Nephron (organoid): ENCODE data around the gene SLC32A1.

Experiments
- H3K27ac Mint-ChIP-seq, 3 experiments: 2 replicates each; pipeline ENCODE4 v1.8.0; 2020; ENCODE audit warnings: mixed read lengths in 3 of 3, mild to moderate bottlenecking in 2 of 3, moderate library complexity in 1 of 3
- H3K27me3 Mint-ChIP-seq: 2 replicates; pipeline ENCODE4 v1.8.0; 2021; ENCODE audit warnings: low read depth, mild to moderate bottlenecking, moderate library complexity, mixed read lengths
- H3K36me3 Mint-ChIP-seq: 2 replicates; pipeline ENCODE4 v1.8.0; 2020; ENCODE audit warnings: low read depth, mixed read lengths
- H3K4me1 Mint-ChIP-seq: 2 replicates; pipeline ENCODE4 v1.8.0; 2020; ENCODE audit warnings: mixed read lengths
- H3K4me3 Mint-ChIP-seq, 3 experiments: 2 replicates each; pipeline ENCODE4 v1.8.0; 2020; ENCODE audit warnings: mild to moderate bottlenecking in 3 of 3, mixed read lengths in 3 of 3, moderate library complexity in 2 of 3
- H3K9me3 Mint-ChIP-seq: 2 replicates; pipeline ENCODE4 v1.8.0; 2020; ENCODE audit warnings: mixed read lengths
- CTCF ChIP-seq, 3 experiments: fragments of 200-600 bp; sonication (generic); IDR thresholded peaks; one replicate each; pipeline ENCODE4 v1.5.0; 2021; ENCODE audit warnings: antibody characterized with exemption in 3 of 3; ENCODE audit not compliant: unreplicated experiment in 3 of 3

Gene SLC32A1

GRCh38 chr20:38751360-38751976 is 27.2 kb downstream of the SLC32A1 start:
- Mint-ChIP-seq H3K36me3 (peaks cover 40% of the 10 kb centered on the region), H3K27me3 (no peaks in the 10 kb centered on the region), H3K4me1 (peaks cover 14% of the 10 kb centered on the region), H3K27ac (no peak overlapping the region), H3K4me3 (no peak overlapping the region), H3K9me3 (no peaks in the 10 kb centered on the region)
- peak; percentile 68 to 87 (median 68) for TF ChIP-seq CTCF (IDR thresholded peaks at IDR 0.05; ENCODE audit: unreplicated experiment in 3 of 3)

GRCh38 chr20:38752029-38752428 is 27.7 kb downstream of the SLC32A1 start:
- TF ChIP-seq CTCF (IDR thresholded peaks at IDR 0.05; ENCODE audit: unreplicated experiment in 3 of 3): no peak
- Mint-ChIP-seq H3K36me3 (peaks cover 42% of the 10 kb centered on the region), H3K27me3 (no peaks in the 10 kb centered on the region), H3K9me3 (no peaks in the 10 kb centered on the region), H3K4me1 (peaks cover 14% of the 10 kb centered on the region), H3K27ac (no peak overlapping the region), H3K4me3 (no peak overlapping the region)

GRCh38 chr20:38754924-38755323 is 30.6 kb downstream of the SLC32A1 start:
- TF ChIP-seq CTCF (IDR thresholded peaks at IDR 0.05; ENCODE audit: unreplicated experiment in 3 of 3): no peak
- peaks cover 8% of the 10 kb centered on the region for H3K4me1 Mint-ChIP-seq
- no peaks in the 10 kb centered on the region for H3K27me3 Mint-ChIP-seq
- H3K27ac Mint-ChIP-seq: no peak overlapping the region
- H3K4me3 Mint-ChIP-seq: no peak overlapping the region
- peaks cover 55% of the 10 kb centered on the region for H3K36me3 Mint-ChIP-seq
- no peaks in the 10 kb centered on the region for H3K9me3 Mint-ChIP-seq

GRCh38 chr20:38755324-38755910 is 31.1 kb downstream of the SLC32A1 start:
- no peak overlapping the region for H3K4me3 Mint-ChIP-seq
- H3K9me3 Mint-ChIP-seq: no peaks in the 10 kb centered on the region
- no peaks in the 10 kb centered on the region for H3K27me3 Mint-ChIP-seq
- peaks cover 8% of the 10 kb centered on the region for H3K4me1 Mint-ChIP-seq
- no peak overlapping the region for H3K27ac Mint-ChIP-seq
- TF ChIP-seq CTCF (IDR thresholded peaks at IDR 0.05; ENCODE audit: unreplicated experiment in 3 of 3): no peak
- peaks cover 56% of the 10 kb centered on the region for H3K36me3 Mint-ChIP-seq

DNA sequence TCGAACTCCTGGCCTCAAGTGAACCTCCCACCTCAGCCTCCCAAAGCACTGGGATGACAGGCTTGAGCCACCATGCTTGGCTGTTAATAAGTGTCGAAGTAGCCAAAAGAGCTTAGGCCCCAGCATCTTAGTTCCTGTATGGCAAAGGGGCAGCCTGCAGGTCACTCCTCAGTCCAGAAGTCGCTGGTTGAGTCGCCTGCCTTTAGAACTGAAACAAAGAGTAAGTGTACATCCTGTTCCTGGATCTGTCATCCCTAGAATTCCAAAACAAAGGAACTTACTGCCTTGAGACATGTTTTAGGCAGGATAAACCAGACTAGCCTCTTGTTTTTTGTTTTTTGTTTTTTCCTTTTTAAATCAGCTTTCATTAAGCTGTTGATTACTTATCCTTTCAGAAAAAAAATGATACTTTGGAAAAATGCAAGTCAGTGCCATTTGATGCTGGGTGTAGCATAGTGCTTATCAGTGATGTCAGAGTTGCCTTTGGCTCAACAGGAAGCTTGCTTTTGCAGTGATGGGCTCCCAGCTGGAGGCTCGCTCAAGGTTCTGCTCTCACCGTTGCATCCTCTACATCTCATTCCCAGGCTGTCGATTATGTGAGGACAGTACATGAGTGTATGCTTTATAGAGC is 33.0 kb downstream of the SLC32A1 start:
- no peaks in the 10 kb centered on the region for H3K27me3 Mint-ChIP-seq
- TF ChIP-seq CTCF (IDR thresholded peaks at IDR 0.05; ENCODE audit: unreplicated experiment in 3 of 3): no peak
- H3K36me3 Mint-ChIP-seq: peaks cover 69% of the 10 kb centered on the region
- no peak overlapping the region for H3K27ac Mint-ChIP-seq
- no peak overlapping the region for H3K4me3 Mint-ChIP-seq
- H3K4me1 Mint-ChIP-seq: peaks cover 8% of the 10 kb centered on the region
- no peaks in the 10 kb centered on the region for H3K9me3 Mint-ChIP-seq
